Common myeloid progenitor, CD34-positive (primary cell): Measurements from ENCODE around the gene NOL4L.
"Not testable (repeated sequence)": the region's sequence is repeated elsewhere in the genome, so short reads cannot be mapped to it uniquely, and the experiment has no call there.

Experiments
- CTCF ChIA-PET: fragments of 350-600 bp; sonication (Branson Sonifier 250); formaldehyde crosslinking; loops from one replicate; lab custom pipeline; 2021; ENCODE audit warnings: antibody characterized with exemption; lab: Charles Lee
- POLR2A ChIA-PET: fragments of 350-600 bp; sonication (Branson Sonifier 250); formaldehyde crosslinking; loops from one replicate; lab custom pipeline; 2021; ENCODE audit warnings: antibody characterized with exemption; lab: Charles Lee
- DNase-seq, 3 donors: peaks; one replicate each; pipeline versions ENCODE4 v3.0.0 to v3.0.0-alpha.2; 2013
- H3K27ac ChIP-seq, 2 experiments: 1 replicate in 1 of 2; 2 replicates in 1 of 2; pipeline ENCODE4 v1.7.0; 2013; ENCODE audit warnings: inconsistent platforms in 2 of 2, low read length in 2 of 2, mild to moderate bottlenecking in 2 of 2, low read depth in 1 of 2, moderate library complexity in 1 of 2; ENCODE audit not compliant: severe bottlenecking in 2 of 2, insufficient read depth in 1 of 2, poor library complexity in 1 of 2
- H3K27me3 ChIP-seq, 5 experiments: replicated peaks in 2 of 5; 1 replicate in 3 of 5; 2 replicates in 2 of 5; pipeline versions ENCODE4 v1.6.1 to v1.7.0; 2013; ENCODE audit warnings: low read length in 4 of 5, mild to moderate bottlenecking in 2 of 5, moderate library complexity in 2 of 5, inconsistent platforms in 1 of 5; ENCODE audit not compliant: insufficient read depth in 5 of 5, control insufficient read depth in 4 of 5
- H3K36me3 ChIP-seq, 4 experiments: 1 replicate in 2 of 4; 2 replicates in 2 of 4; pipeline versions ENCODE4 v1.6.1 to v1.7.0; 2013; ENCODE audit warnings: low read length in 3 of 4, control low read depth in 1 of 4, mild to moderate bottlenecking in 1 of 4; ENCODE audit not compliant: control insufficient read depth in 4 of 4, insufficient read depth in 4 of 4
- H3K4me1 ChIP-seq, 4 experiments: 1 replicate in 3 of 4; 2 replicates in 1 of 4; pipeline versions ENCODE4 v1.6.1 to v1.7.1; 2013; ENCODE audit warnings: low read length in 3 of 4, mild to moderate bottlenecking in 3 of 4, control low read depth in 1 of 4, inconsistent platforms in 1 of 4, moderate library complexity in 1 of 4; ENCODE audit not compliant: control insufficient read depth in 4 of 4, insufficient read depth in 4 of 4; ENCODE audit errors: control extremely low read depth in 1 of 4
- H3K4me3 ChIP-seq, 7 experiments: 1 replicate in 4 of 7; 2 replicates in 3 of 7; pipeline versions ENCODE4 v1.5.1 to v1.7.0; 2013; ENCODE audit warnings: mild to moderate bottlenecking in 7 of 7, low read length in 6 of 7, moderate library complexity in 6 of 7, inconsistent platforms in 2 of 7, low read depth in 2 of 7, control low read depth in 1 of 7; ENCODE audit not compliant: insufficient read depth in 4 of 7, control insufficient read depth in 1 of 7; ENCODE audit errors: extremely low read depth in 1 of 7
- H3K9me3 ChIP-seq, 5 experiments: 1 replicate in 4 of 5; 2 replicates in 1 of 5; pipeline versions ENCODE4 v1.6.1 to v1.7.1; 2013; ENCODE audit warnings: low read length in 4 of 5, mild to moderate bottlenecking in 2 of 5, inconsistent platforms in 1 of 5, low read depth in 1 of 5, moderate library complexity in 1 of 5; ENCODE audit not compliant: control insufficient read depth in 4 of 5, insufficient read depth in 2 of 5; ENCODE audit errors: control extremely low read depth in 1 of 5
- WGBS: methylation state at CpG from one replicate; pipeline ENCODE4 v1.1.5; 2013; ENCODE audit not compliant: insufficient coverage; 5-methylcytosine and 5-hydroxymethylcytosine counted together

The NOL4L gene

GRCh38 chr20:32578062-32578461 is 7.1 kb downstream of the NOL4L start:
- 50% methylated on average over 1 of the region's 3 CpGs for WGBS

GRCh38 chr20:32577657-32578056 is 7.5 kb downstream of the NOL4L start:
- 100% methylated on average over 1 of the region's 4 CpGs for WGBS
- Histone ChIP-seq H3K4me3 (no peak overlapping the region), H3K27ac (no peak overlapping the region), H3K27me3 (no peaks in the 10 kb centered on the region), H3K9me3 (no peaks in the 10 kb centered on the region), H3K4me1 (peaks cover 0 to 92% (median 61%) of the 10 kb centered on the region in 4 experiments), H3K36me3 (no peaks in the 10 kb centered on the region)
- DNase-seq = no peak
- CTCF ChIA-PET = interaction anchor here (0.8 to 1.6 kb wide), 3 partner anchors 11 to 49 kb away, joined by 3 to 6 read pairs (median 3); no protein-coding TSS in a partner anchor
- POLR2A ChIA-PET = no interaction called here

More at GRCh38 chr20:32578062-32578461, 7.1 kb downstream of the NOL4L start:
- H3K36me3 ChIP-seq, DNase-seq, H3K4me3 ChIP-seq, H3K27ac ChIP-seq, POLR2A ChIA-PET, H3K27me3 ChIP-seq, H3K9me3 ChIP-seq: not testable (repeated sequence)
- CTCF ChIA-PET = interaction anchor here (0.6 to 1.6 kb wide), 4 partner anchors 12 to 1467 kb away, joined by 3 to 6 read pairs (median 3); no protein-coding TSS in a partner anchor
- H3K4me1 ChIP-seq = peaks cover 0 to 92% (median 64%) of the 10 kb centered on the region in 4 experiments

GRCh38 chr20:32577023-32577422 is 8.1 kb downstream of the NOL4L start:
- POLR2A ChIA-PET = no interaction called here

GRCh38 chr20:32576560-32576959 is 8.6 kb downstream of the NOL4L start:
- POLR2A ChIA-PET = no interaction called here
- Histone ChIP-seq H3K36me3 (no peaks in the 10 kb centered on the region), H3K9me3 (no peaks in the 10 kb centered on the region), H3K27me3 (no peaks in the 10 kb centered on the region), H3K4me3 (no peak overlapping the region), H3K27ac (no peak overlapping the region), H3K4me1 (peaks cover 0 to 92% (median 55%) of the 10 kb centered on the region in 4 experiments)
- DNase-seq = no peak
- CTCF ChIA-PET = interaction anchor here (0.8 to 2.1 kb wide), 6 partner anchors 10 to 55 kb away, joined by 3 to 6 read pairs (median 4); no protein-coding TSS in a partner anchor
- WGBS = 98% methylated on average over 8 of the region's 12 CpGs

More at GRCh38 chr20:32577023-32577422, 8.1 kb downstream of the NOL4L start:
- Histone ChIP-seq H3K4me1 (peaks cover 0 to 92% (median 56%) of the 10 kb centered on the region in 4 experiments), H3K9me3 (no peaks in the 10 kb centered on the region), H3K36me3 (no peaks in the 10 kb centered on the region), H3K27ac (peak overlapping the region in 1 of 2 experiments; percentile 30), H3K4me3 (no peak overlapping the region), H3K27me3 (no peaks in the 10 kb centered on the region)
- no peak for DNase-seq
- WGBS = 87% methylated on average over 6 of the region's 7 CpGs
- CTCF ChIA-PET = interaction anchor here (1.0 to 1.9 kb wide), 4 partner anchors 11 to 56 kb away, joined by 3 to 6 read pairs (median 4); no protein-coding TSS in a partner anchor

DNA sequence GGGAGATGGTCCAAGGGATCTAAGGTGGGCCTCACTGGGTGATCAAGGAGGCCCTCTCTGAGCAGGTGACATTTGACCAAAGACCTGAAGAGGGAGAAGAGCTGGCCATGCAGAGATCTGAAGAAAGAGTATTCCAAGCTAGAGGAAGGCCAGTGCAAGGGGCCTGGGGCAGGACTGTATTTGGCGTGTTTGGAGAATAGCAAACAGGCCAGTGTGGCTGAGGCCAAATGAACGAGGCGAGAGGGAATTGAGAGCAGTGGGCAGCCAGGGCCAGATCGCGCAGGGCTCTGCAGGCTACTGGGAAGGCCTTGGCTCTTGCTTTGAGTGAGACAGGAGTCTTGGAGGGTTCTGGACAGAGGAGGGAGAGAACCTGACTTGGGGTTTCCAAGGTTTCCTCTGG is 9.3 kb downstream of the NOL4L start:
- H3K4me3 ChIP-seq = no peak overlapping the region
- H3K9me3 ChIP-seq = no peaks in the 10 kb centered on the region
- no peaks in the 10 kb centered on the region for H3K36me3 ChIP-seq
- POLR2A ChIA-PET = no interaction called here
- no peak overlapping the region for H3K27ac ChIP-seq
- no peaks in the 10 kb centered on the region for H3K27me3 ChIP-seq
- CTCF ChIA-PET = interaction anchor here (0.8 to 3.4 kb wide), 6 partner anchors 11 to 55 kb away, joined by 3 to 14 read pairs (median 4); no protein-coding TSS in a partner anchor
- no peak for DNase-seq
- 93% methylated on average over 5 of the region's 5 CpGs for WGBS
- peaks cover 0 to 92% (median 53%) of the 10 kb centered on the region in 4 experiments for H3K4me1 ChIP-seq

DNA sequence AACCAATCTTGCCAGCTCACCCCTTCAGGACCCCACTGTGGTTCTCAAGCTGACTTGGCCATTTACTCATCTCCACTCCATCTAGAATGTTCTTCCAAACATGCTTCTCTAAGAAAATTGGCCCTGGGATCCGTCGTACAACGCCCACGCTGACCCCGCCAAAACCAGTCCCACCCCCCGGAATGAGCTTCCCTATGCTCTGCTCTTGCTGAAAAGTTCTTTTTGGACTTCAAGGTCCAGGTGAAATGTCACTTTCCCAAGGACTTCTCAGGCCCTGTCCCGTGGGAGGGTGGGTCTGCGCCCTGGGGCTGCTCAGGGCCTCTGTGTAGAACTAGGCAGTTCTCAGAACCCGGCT is 9.9 kb downstream of the NOL4L start:
- no peaks in the 10 kb centered on the region for H3K27me3 ChIP-seq
- H3K4me1 ChIP-seq = peaks cover 0 to 92% (median 52%) of the 10 kb centered on the region in 4 experiments
- 85% methylated on average over 8 of the region's 9 CpGs for WGBS
- peak overlapping the region in 1 of 2 experiments; percentile 56 for H3K27ac ChIP-seq
- no peak for DNase-seq
- CTCF ChIA-PET = interaction anchor here (1.9 to 3.7 kb wide), 5 partner anchors 10 to 53 kb away, joined by 5 to 24 read pairs (median 14); no protein-coding TSS in a partner anchor
- POLR2A ChIA-PET = interaction anchor here (1.1 kb wide), 1 partner anchor 10 kb away, joined by 4 read pairs; the partner anchor contains the start of gene NOL4L
- H3K4me3 ChIP-seq = no peak overlapping the region
- no peaks in the 10 kb centered on the region for H3K36me3 ChIP-seq
- no peaks in the 10 kb centered on the region for H3K9me3 ChIP-seq
